NCI-H2029 (cell line): Measurements from ENCODE around the gene IL20RB.
"Not testable (repeated sequence)": the region's sequence is repeated elsewhere in the genome, so short reads cannot be mapped to it uniquely, and the experiment has no call there.

Source experiments
- DNase-seq: peaks from one replicate; lab custom pipeline; 2025; lab: John Stamatoyannopoulos, UW

IL20RB gene

GRCh38 chr3:136946978-136947377, 10.8 kb upstream of the IL20RB start:
- DNase-seq, result no peak

GRCh38 chr3:136947477-136947876, 10.3 kb upstream of the IL20RB start:
- no peak for DNase-seq

GRCh38 chr3:136949146-136949545, 8.6 kb upstream of the IL20RB start:
- DNase-seq, result no peak

GRCh38 chr3:136949708-136950107, 8.1 kb upstream of the IL20RB start:
- no peak for DNase-seq

GRCh38 chr3:136950623-136951022, 7.2 kb upstream of the IL20RB start:
- no peak for DNase-seq

GRCh38 chr3:136952292-136952691, 5.5 kb upstream of the IL20RB start:
- DNase-seq, result no peak

- no peak for DNase-seq
Measured at GRCh38 chr3:136954251-136954650, 3.5 kb upstream of the IL20RB start.

GRCh38 chr3:136954980-136955780, 2.6 kb upstream of the IL20RB start:
- no peak for DNase-seq

- DNase-seq, result no peak
Measured at GRCh38 chr3:136955813-136956212, 2.0 kb upstream of the IL20RB start.

- DNase-seq, result no peak
Measured at GRCh38 chr3:136956971-136957370, 812 bp upstream of the IL20RB start.

GRCh38 chr3:136958939-136959338, 1.2 kb downstream of the IL20RB start:
- DNase-seq, result no peak

- no peak for DNase-seq
Measured at GRCh38 chr3:136959599-136959998, 1.8 kb downstream of the IL20RB start.

GRCh38 chr3:136960838-136961836, 3.4 kb downstream of the IL20RB start:
- no peak for DNase-seq

GRCh38 chr3:136962927-136963326, 5.1 kb downstream of the IL20RB start:
- DNase-seq, result no peak

- DNase-seq, result not testable (repeated sequence)
Measured at GRCh38 chr3:136969539-136969938, 11.8 kb downstream of the IL20RB start.

- DNase-seq, result no peak
Measured at GRCh38 chr3:136973352-136973751, 15.6 kb downstream of the IL20RB start.

GRCh38 chr3:136974670-136975069, 16.9 kb downstream of the IL20RB start:
- no peak for DNase-seq

- no peak for DNase-seq
Measured at GRCh38 chr3:136979204-136979603, 21.4 kb downstream of the IL20RB start.

GRCh38 chr3:136979684-136980083, 21.9 kb downstream of the IL20RB start:
- no peak for DNase-seq

- no peak for DNase-seq
Measured at GRCh38 chr3:136982033-136982432, 24.2 kb downstream of the IL20RB start.

GRCh38 chr3:136982520-136983138, 24.8 kb downstream of the IL20RB start:
- DNase-seq, result no peak

GRCh38 chr3:136984837-136985236, 27.1 kb downstream of the IL20RB start:
- DNase-seq, result no peak
